Endothelial cell of umbilical vein (primary cell): ENCODE results near the gene GGTA1. TPM values are rescaled to one million over a fixed set of nuclear protein-coding genes. Genes with fewer than 3 reads are reported as not detected.

Experiments
- BruUV-seq: library from RNA; stranded (reverse); fragments of 400-500 nt; replicated peaks from 2 replicates; lab custom pipeline; 2021; lab: Mats Ljungman, UMichigan
- CTCF ChIA-PET: fragments of 300-600, 350-600 bp; sonication (Branson Sonifier 250); formaldehyde crosslinking; loops from one replicate; lab custom pipeline; 2021; ENCODE audit warnings: antibody characterized with exemption, inconsistent platforms; lab: Charles Lee
- POLR2A ChIA-PET: fragments of 300-600, 350-600 bp; sonication (Branson Sonifier 250); formaldehyde crosslinking; loops from one replicate; lab custom pipeline; 2021; ENCODE audit warnings: antibody characterized with exemption, inconsistent platforms; lab: Charles Lee
- DNase-seq: peaks from one replicate; pipeline ENCODE4 v3.0.0-alpha.2; 2011; ENCODE audit warnings: low read depth, low spot score
- FAIRE-seq: peaks from 2 replicates; lab custom pipeline; 2011; peaks lifted over from hg19 to GRCh38; lab: Jason Lieb, UNC
- H2AFZ ChIP-seq: 2 replicates; pipeline ENCODE4 v1.6.0; 2012; ENCODE audit warnings: low read depth, low read length, control low read depth, inconsistent platforms
- H3K27ac ChIP-seq: 2 replicates; pipeline ENCODE4 v1.5.1; 2011; ENCODE audit warnings: low read depth, mild to moderate bottlenecking, control low read depth, low read length, moderate library complexity; ENCODE audit not compliant: insufficient read depth
- H3K27me3 ChIP-seq, 2 experiments: 2 replicates each; pipeline versions ENCODE4 v1.6.0 to v1.6.1; 2011; ENCODE audit warnings: low read length in 2 of 2, mixed read lengths in 1 of 2; ENCODE audit not compliant: control insufficient read depth in 2 of 2, insufficient read depth in 2 of 2
- H3K36me3 ChIP-seq, 2 experiments: 2 replicates in 1 of 2; 3 replicates in 1 of 2; pipeline ENCODE4 v1.5.1; 2011; ENCODE audit warnings: low read length in 2 of 2, mild to moderate bottlenecking in 1 of 2, moderate library complexity in 1 of 2; ENCODE audit not compliant: control insufficient read depth in 2 of 2, insufficient read depth in 2 of 2; ENCODE audit errors: extremely low read depth in 1 of 2
- H3K4me1 ChIP-seq: 3 replicates; pipeline ENCODE4 v1.5.1; 2011; ENCODE audit warnings: mild to moderate bottlenecking, low read length; ENCODE audit not compliant: control insufficient read depth, insufficient read depth; ENCODE audit errors: extremely low read depth
- H3K4me2 ChIP-seq: 2 replicates; pipeline ENCODE4 v1.6.1; 2011; ENCODE audit warnings: low read length, control low read depth, mixed read lengths; ENCODE audit not compliant: insufficient read depth
- H3K4me3 ChIP-seq, 3 experiments: fragments of 200-600 bp in 1 of 3; sonication (generic), shearing (Covaris generic) in 1 of 3; replicated peaks in 1 of 3; 2 replicates each; pipeline ENCODE4 v1.5.1; 2011 to 2016; ENCODE audit warnings: control low read depth in 3 of 3, low read length in 3 of 3, mild to moderate bottlenecking in 2 of 3, inconsistent platforms in 1 of 3, low read depth in 1 of 3, moderate library complexity in 1 of 3; ENCODE audit not compliant: insufficient read depth in 1 of 3
- H3K79me2 ChIP-seq: 2 replicates; pipeline ENCODE4 v1.6.0; 2012; ENCODE audit warnings: low read length, inconsistent platforms; ENCODE audit not compliant: control insufficient read depth, insufficient read depth
- H3K9ac ChIP-seq: replicated peaks from 2 replicates; pipeline ENCODE3; 2011; ENCODE audit warnings: low read length, control low read depth; ENCODE audit not compliant: insufficient read depth; ENCODE audit errors: extremely low read depth
- H3K9me1 ChIP-seq: replicated peaks from 3 replicates; pipeline ENCODE4 v1.6.0; 2011; ENCODE audit warnings: mild to moderate bottlenecking, low read length; ENCODE audit not compliant: control insufficient read depth, insufficient read depth; ENCODE audit errors: extremely low read depth
- H3K9me3 ChIP-seq: replicated peaks from 2 replicates; pipeline ENCODE4 v1.5.1; 2012; ENCODE audit warnings: low read length, inconsistent platforms; ENCODE audit not compliant: control insufficient read depth, insufficient read depth
- H4K20me1 ChIP-seq: replicated peaks from 2 replicates; pipeline ENCODE3; 2011; ENCODE audit warnings: mild to moderate bottlenecking, low read length; ENCODE audit not compliant: control insufficient read depth, insufficient read depth; ENCODE audit errors: extremely low read depth
- CTCF ChIP-seq, 2 donors: IDR thresholded peaks; 1 replicate in 1 of 2; 2 replicates in 1 of 2; pipeline ENCODE4 v1.5.1; 2011; ENCODE audit warnings: low read length in 2 of 2, mild to moderate bottlenecking in 2 of 2, moderate library complexity in 2 of 2, control low read depth in 1 of 2, inconsistent platforms in 1 of 2, low read depth in 1 of 2; ENCODE audit not compliant: insufficient read depth in 1 of 2; ENCODE audit errors: extremely low read depth in 1 of 2
- EZH2 ChIP-seq: IDR thresholded peaks from 2 replicates; pipeline ENCODE4 v1.6.1; 2012; ENCODE audit warnings: borderline replicate concordance, low read depth, mild to moderate bottlenecking, moderate library complexity, low read length, inconsistent platforms; ENCODE audit not compliant: severe bottlenecking
- GATA2 ChIP-seq: IDR thresholded peaks from 2 replicates; pipeline ENCODE4 v1.7.0; 2011; ENCODE audit warnings: low read depth, mild to moderate bottlenecking, moderate library complexity, mixed read lengths, low read length; ENCODE audit not compliant: insufficient read length, insufficient read depth
- MYC ChIP-seq: IDR thresholded peaks from one replicate; pipeline ENCODE4 v1.6.1; 2011; ENCODE audit warnings: mild to moderate bottlenecking, low read depth, low read length
- POLR2AphosphoS5 ChIP-seq: IDR thresholded peaks from 2 replicates; pipeline ENCODE4 v1.6.1; 2012; ENCODE audit warnings: low read depth, mild to moderate bottlenecking, control low read depth, low read length, moderate library complexity; ENCODE audit not compliant: insufficient read depth
- dilution Hi-C: fragments of 300-500 bp; cut with MboI; formaldehyde crosslinking; loops from one replicate; pipeline ENCODE4 v1.15.0; 2019; ENCODE audit warnings: low sequenced_read_pairs; ENCODE audit not compliant: extremely low pct_ligation_motif_present
- intact Hi-C: fragments of 100-400 bp; cut with micrococcal nuclease; formaldehyde crosslinking; loops from one replicate; pipeline ENCODE4 v1.10.0; 2022
- polyA plus RNA-seq, 4 experiments: library from polyadenylated mRNA; depleted of rRNA in 3 of 4; stranded (reverse) in 3 of 4; unstranded in 1 of 4; fragments of >200 nt; gene quantifications; 2 replicates each; pipeline versions ENCODE4 v1.2.1 to v1.2.3, GENCODE V29; 2011 to 2012; ENCODE audit warnings: missing spikeins in 1 of 4
- total RNA-seq: library from RNA; stranded (reverse); gene quantifications from 2 replicates; pipeline ENCODE4 v1.2.3, GENCODE V29; 2021

Gene GGTA1
- total and polyA plus RNA-seq, 2 donors (not counting 3 experiments of a cell fraction or from before 2014, with no cell fraction given): not detected

- no TSS peak for BruUV-seq
- H3K4me1 ChIP-seq: no peaks in the 10 kb centered on the region
- H3K4me3 ChIP-seq: no peak overlapping the region
- intact Hi-C loops (loop anchor here (10.0 kb wide), 1 partner anchor 356 kb away; no protein-coding TSS in a partner anchor), dilution Hi-C loops (no loop called here)
- no peaks in the 10 kb centered on the region for H3K36me3 ChIP-seq
- FAIRE-seq (no peak), DNase-seq (no peak)
- TF ChIP-seq CTCF (IDR thresholded peaks at IDR 0.05; ENCODE audit: extremely low read depth in 1 of 2, insufficient read depth in 1 of 2, low read depth in 1 of 2, low read length in 2 of 2) (no peak), MYC (no peak), POLR2AphosphoS5 (no peak), EZH2 (no peak), GATA2 (no peak)
- H4K20me1 ChIP-seq: no peaks in the 10 kb centered on the region
- no peak overlapping the region for H3K9ac ChIP-seq
- H2AFZ ChIP-seq: no peak overlapping the region
- H3K27me3 ChIP-seq: peaks cover 0 to 4% of the 10 kb centered on the region in 2 experiments
- ChIA-PET CTCF (interaction anchor here (0.8 to 3.6 kb wide), 5 partner anchors 11 to 442 kb away, joined by 3 to 63 read pairs (median 5); no protein-coding TSS in a partner anchor), POLR2A (no interaction called here)
- no peak overlapping the region for H3K4me2 ChIP-seq
- H3K9me1 ChIP-seq: no peaks in the 10 kb centered on the region
- no peaks in the 10 kb centered on the region for H3K9me3 ChIP-seq
- no peak overlapping the region for H3K27ac ChIP-seq
- no peaks in the 10 kb centered on the region for H3K79me2 ChIP-seq
These were observed 49.0 kb upstream of the GGTA1 start for GRCh38 chr9:121548666-121549065.
